ENCODE measurements around the gene PDCD11.
"Not testable (repeated sequence)": the region's sequence is repeated elsewhere in the genome, so short reads cannot be mapped to it uniquely, and the experiment has no call there.

Gene PDCD11

DNA sequence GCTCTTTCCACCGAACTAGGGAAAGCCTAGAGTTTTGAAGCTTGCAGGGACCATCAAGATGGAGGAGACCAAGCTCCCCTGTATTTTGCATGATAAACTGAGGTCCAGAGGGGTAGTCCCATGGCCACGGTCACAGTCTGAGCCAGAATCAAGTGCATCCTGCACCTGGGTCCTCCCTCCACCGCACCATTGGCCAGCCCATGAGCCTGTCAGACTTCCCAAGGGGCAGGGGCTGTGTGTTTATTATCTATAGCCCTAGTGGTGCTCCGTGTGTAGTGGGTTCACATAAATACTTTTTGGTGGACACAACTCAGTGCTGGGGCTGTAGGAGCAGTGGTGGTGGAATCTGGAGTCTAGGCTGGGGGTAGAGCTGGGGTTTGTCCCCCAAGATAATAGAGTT lies 79.0 kb downstream of the PDCD11 start:
- no peak for DNase-seq (ENCODE audit: low read depth)
- H3K4me3 ChIP-seq (ENCODE audit: control insufficient read depth, low read depth, low read length) = no peak overlapping the region
- TF ChIP-seq, protein P1, sequence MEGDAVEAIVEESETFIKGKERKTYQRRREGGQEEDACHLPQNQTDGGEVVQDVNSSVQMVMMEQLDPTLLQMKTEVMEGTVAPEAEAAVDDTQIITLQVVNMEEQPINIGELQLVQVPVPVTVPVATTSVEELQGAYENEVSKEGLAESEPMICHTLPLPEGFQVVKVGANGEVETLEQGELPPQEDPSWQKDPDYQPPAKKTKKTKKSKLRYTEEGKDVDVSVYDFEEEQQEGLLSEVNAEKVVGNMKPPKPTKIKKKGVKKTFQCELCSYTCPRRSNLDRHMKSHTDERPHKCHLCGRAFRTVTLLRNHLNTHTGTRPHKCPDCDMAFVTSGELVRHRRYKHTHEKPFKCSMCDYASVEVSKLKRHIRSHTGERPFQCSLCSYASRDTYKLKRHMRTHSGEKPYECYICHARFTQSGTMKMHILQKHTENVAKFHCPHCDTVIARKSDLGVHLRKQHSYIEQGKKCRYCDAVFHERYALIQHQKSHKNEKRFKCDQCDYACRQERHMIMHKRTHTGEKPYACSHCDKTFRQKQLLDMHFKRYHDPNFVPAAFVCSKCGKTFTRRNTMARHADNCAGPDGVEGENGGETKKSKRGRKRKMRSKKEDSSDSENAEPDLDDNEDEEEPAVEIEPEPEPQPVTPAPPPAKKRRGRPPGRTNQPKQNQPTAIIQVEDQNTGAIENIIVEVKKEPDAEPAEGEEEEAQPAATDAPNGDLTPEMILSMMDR (conservative IDR thresholded peaks at IDR 0.05; ENCODE audit: control insufficient read depth, insufficient read depth, low read depth, low read length) = no peak

GRCh38 chr10:103476046-103476768 lies 79.8 kb downstream of the PDCD11 start:
- no peak overlapping the region for H3K4me3 ChIP-seq (ENCODE audit: control insufficient read depth, low read depth, low read length)
- TF ChIP-seq, protein P1 (conservative IDR thresholded peaks at IDR 0.05; ENCODE audit: control insufficient read depth, insufficient read depth, low read depth, low read length) = peak; percentile 31
- DNase-seq (ENCODE audit: low read depth) = peak; percentile 36

GRCh38 chr10:103478671-103479070 lies 82.2 kb downstream of the PDCD11 start:
- TF ChIP-seq, protein P1 (conservative IDR thresholded peaks at IDR 0.05; ENCODE audit: control insufficient read depth, insufficient read depth, low read depth, low read length) = no peak
- H3K4me3 ChIP-seq (ENCODE audit: control insufficient read depth, low read depth, low read length) = no peak overlapping the region
- no peak for DNase-seq (ENCODE audit: low read depth)

DNA sequence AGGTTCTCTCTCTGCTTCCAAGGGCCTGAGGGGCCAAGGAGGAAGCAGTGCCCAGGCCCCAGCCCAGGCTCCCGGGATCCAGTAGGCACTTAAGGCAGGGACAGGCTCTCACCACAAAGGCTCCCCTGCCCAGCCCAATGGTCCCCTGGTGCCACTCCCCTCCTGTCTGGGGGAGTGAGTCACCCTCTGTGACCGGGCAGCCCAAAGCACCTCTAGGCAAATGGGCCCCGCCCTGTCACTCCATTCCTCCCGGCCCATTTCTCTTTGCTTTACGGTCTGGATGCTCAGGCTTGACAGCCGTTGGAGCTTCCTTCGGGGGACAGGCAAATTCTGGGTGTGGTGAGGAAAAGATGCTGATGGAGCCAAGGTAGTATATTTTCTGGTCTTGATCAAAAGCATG lies 82.7 kb downstream of the PDCD11 start, which contains the start of gene CALHM3:
Gene CALHM3, minus strand, starts transcription at position 106 of the 400 bp plus-strand sequence. CDS start 208 bp downstream, outside the sequence.
- TF ChIP-seq, protein P1 (conservative IDR thresholded peaks at IDR 0.05; ENCODE audit: control insufficient read depth, insufficient read depth, low read depth, low read length) = no peak
- DNase-seq (ENCODE audit: low read depth) = no peak
- H3K4me3 ChIP-seq (ENCODE audit: control insufficient read depth, low read depth, low read length) = no peak within 1 kb of the TSS

DNA sequence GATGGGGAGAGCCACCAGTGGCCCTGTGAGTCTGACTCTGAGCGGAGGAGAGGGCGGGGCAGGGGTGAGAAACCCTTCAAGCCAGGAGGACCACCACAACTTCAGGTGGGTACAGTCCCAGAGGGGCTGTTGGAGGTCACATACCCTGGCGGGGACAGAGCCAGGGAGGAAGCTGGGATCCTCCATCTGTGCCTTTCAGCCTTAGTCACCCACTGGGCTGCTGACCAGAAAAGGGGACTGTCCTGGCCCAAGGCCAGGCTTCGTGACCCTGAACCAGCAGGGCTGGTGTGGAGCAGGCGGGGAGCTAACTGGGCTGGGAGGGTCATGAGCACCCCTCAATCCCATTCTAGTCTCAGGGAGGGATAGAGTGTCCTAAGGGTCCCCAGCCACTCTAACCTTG lies 84.1 kb downstream of the PDCD11 start:
- TF ChIP-seq, protein P1 (conservative IDR thresholded peaks at IDR 0.05; ENCODE audit: control insufficient read depth, insufficient read depth, low read depth, low read length) = no peak
- peak; percentile 62 for DNase-seq (ENCODE audit: low read depth)
- H3K4me3 ChIP-seq (ENCODE audit: control insufficient read depth, low read depth, low read length) = no peak overlapping the region

DNA sequence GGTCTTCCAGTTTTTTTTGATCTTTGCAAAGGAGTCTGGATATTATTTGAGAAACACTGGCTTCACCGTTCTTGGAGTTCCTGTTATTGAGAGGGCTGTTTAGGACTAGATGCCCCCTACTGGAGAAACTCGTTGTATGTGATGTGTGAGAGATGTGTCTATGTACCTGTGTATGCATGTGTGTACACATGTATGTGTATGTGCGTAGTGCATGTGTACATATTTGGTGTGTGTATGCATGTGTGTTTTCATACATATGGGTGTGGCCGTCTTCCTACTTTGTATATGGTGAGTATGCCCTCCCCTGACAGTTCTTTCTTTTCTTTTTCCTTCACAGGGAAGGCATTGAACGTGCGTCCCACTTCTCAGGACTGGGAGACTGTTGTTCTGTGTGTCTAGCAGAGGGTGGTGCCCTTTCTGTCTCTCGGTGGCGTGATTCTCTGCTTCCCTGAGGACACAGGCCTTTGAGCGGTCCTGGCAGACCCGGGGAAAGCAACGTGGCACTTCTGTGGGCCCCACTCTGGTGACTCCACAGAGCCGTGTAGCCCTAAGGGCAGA lies 85.6 kb downstream of the PDCD11 start:
- TF ChIP-seq, protein P1 (conservative IDR thresholded peaks at IDR 0.05; ENCODE audit: control insufficient read depth, insufficient read depth, low read depth, low read length) = peak; percentile 76
- DNase-seq (ENCODE audit: low read depth) = peak; percentile 86
- no peak overlapping the region for H3K4me3 ChIP-seq (ENCODE audit: control insufficient read depth, low read depth, low read length)

DNA sequence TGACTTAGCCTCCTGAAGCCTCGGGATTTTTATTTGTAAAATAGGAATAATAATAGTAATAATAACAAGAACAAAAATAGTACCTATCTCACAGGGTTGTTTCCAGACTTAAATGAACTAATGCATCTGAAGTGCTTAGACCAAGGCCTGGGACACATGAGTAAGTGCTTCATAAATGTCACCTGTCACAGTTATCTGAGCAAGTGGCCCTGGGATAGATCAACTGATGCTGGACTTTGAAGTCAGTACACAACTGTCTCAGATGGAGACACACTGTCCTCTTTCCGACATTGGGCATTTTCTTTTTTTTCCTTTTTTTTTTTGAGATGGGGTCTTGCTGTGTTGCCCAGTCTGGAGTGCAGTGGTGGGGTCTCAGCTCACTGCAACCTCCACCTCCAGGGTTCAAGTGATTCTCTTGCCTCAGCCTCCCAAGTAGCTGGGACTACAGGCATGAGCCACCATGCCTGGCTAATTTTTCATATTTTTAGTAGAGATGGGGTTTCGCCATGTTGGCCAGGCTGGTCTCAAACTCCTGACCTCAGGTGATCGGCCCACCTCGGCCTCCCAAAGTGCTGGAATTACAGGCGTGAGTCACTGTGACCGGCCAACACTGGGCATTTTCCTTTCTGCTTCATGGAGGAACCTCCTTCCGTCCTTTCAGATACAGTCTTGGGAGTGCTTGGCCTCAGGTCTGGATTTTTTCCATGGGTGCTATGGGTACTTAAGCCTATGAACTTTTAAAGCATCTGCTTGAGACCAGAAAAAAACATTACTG lies 90.4 kb downstream of the PDCD11 start:
- not testable (repeated sequence) for DNase-seq (ENCODE audit: low read depth); H3K4me3 ChIP-seq (ENCODE audit: control insufficient read depth, low read depth, low read length)
